PC-9 (cell line): ENCODE data around the gene PACRG. TPM values are rescaled to one million over a fixed set of nuclear protein-coding genes. Genes with fewer than 3 reads are reported as not detected.

ENCODE experiments used
- BruUV-seq: library from RNA; stranded (reverse); fragments of 400-500 nt; replicated peaks from 2 replicates; lab custom pipeline; 2021; lab: Mats Ljungman, UMichigan
- CTCF ChIA-PET: fragments of 300-600 bp; sonication (Branson Sonifier 250); formaldehyde crosslinking; loops from one replicate; lab custom pipeline; 2022; ENCODE audit warnings: antibody characterized with exemption; lab: Charles Lee
- POLR2A ChIA-PET: fragments of 300-600 bp; sonication (Branson Sonifier 250); formaldehyde crosslinking; loops from one replicate; lab custom pipeline; 2022; ENCODE audit warnings: antibody characterized with exemption; ENCODE audit not compliant: unreplicated experiment; lab: Charles Lee
- DNase-seq, 2 experiments: peaks; one replicate each; pipeline versions ENCODE4 v3.0.0 to v3.0.0-alpha.2; 2015 to 2022; ENCODE audit warnings: mixed read lengths in 1 of 2
- H2AFZ ChIP-seq: fragments of 200-600 bp; sonication (generic); 2 replicates; pipeline ENCODE4 v1.8.1; 2017; ENCODE audit warnings: antibody characterized with exemption
- H3F3A ChIP-seq: fragments of 200-600 bp; sonication (generic); 2 replicates; pipeline ENCODE4 v1.8.1; 2017; ENCODE audit warnings: antibody characterized with exemption, mild to moderate bottlenecking, low read depth; ENCODE audit not compliant: insufficient read depth
- H3K27ac ChIP-seq: fragments of 200-600 bp; sonication (generic); 2 replicates; pipeline ENCODE4 v1.6.1; 2016; ENCODE audit warnings: mixed run types
- H3K27me3 ChIP-seq: fragments of 200-600 bp; sonication (generic); 2 replicates; pipeline ENCODE4 v1.6.1; 2016; ENCODE audit warnings: low read depth, mixed run types; ENCODE audit not compliant: insufficient read depth
- H3K36me3 ChIP-seq: fragments of 200-600 bp; sonication (generic); 2 replicates; pipeline ENCODE4 v1.6.1; 2016; ENCODE audit warnings: low read depth, mixed run types
- H3K4me1 ChIP-seq: fragments of 200-600 bp; sonication (generic); replicated peaks from 2 replicates; pipeline ENCODE4 v1.6.1; 2016; ENCODE audit warnings: mixed run types; ENCODE audit not compliant: insufficient read depth
- H3K4me2 ChIP-seq: fragments of 200-600 bp; sonication (generic); 2 replicates; pipeline ENCODE4 v1.6.1; 2017; ENCODE audit warnings: mixed run types
- H3K4me3 ChIP-seq: fragments of 200-600 bp; sonication (generic); 2 replicates; pipeline ENCODE4 v1.6.1; 2016; ENCODE audit warnings: mixed run types
- H3K79me2 ChIP-seq: fragments of 200-600 bp; sonication (generic); 2 replicates; pipeline ENCODE4 v1.6.1; 2017; ENCODE audit warnings: low read depth, mixed run types
- H3K9me2 ChIP-seq: fragments of 200-600 bp; sonication (generic); 2 replicates; pipeline ENCODE4 v1.8.1; 2017; ENCODE audit warnings: mild to moderate bottlenecking; ENCODE audit not compliant: insufficient read depth
- H3K9me3 ChIP-seq: fragments of 200-600 bp; sonication (generic); 2 replicates; pipeline ENCODE4 v1.8.1; 2016; ENCODE audit warnings: low read depth; ENCODE audit not compliant: insufficient read depth
- H4K20me1 ChIP-seq: fragments of 200-600 bp; sonication (generic); 2 replicates; pipeline ENCODE4 v1.8.1; 2017; ENCODE audit not compliant: insufficient read depth
- EZH2 ChIP-seq: fragments of 200-600 bp; sonication (generic); IDR thresholded peaks from 2 replicates; pipeline ENCODE4 v1.8.0; 2017; ENCODE audit warnings: antibody characterized with exemption, low read depth
- intact Hi-C: fragments of 100-400 bp; cut with micrococcal nuclease; formaldehyde crosslinking; loops from one replicate; pipeline ENCODE4 v1.10.0; 2022; ENCODE audit not compliant: unreplicated experiment
- total RNA-seq: library from RNA; stranded (reverse); gene quantifications from 2 replicates; pipeline ENCODE4 v1.2.3, GENCODE V29; 2021
- TF ChIP-seq, protein P1 (sequence below): fragments of 200-600 bp; sonication (generic); conservative IDR thresholded peaks from 2 replicates; pipeline ENCODE4 v1.6.1; 2017; ENCODE audit warnings: mixed run types, antibody characterized with exemption, mild to moderate bottlenecking, moderate library complexity

PACRG gene
- total RNA-seq, 1 experiment from 2014 or later: not detected

DNA sequence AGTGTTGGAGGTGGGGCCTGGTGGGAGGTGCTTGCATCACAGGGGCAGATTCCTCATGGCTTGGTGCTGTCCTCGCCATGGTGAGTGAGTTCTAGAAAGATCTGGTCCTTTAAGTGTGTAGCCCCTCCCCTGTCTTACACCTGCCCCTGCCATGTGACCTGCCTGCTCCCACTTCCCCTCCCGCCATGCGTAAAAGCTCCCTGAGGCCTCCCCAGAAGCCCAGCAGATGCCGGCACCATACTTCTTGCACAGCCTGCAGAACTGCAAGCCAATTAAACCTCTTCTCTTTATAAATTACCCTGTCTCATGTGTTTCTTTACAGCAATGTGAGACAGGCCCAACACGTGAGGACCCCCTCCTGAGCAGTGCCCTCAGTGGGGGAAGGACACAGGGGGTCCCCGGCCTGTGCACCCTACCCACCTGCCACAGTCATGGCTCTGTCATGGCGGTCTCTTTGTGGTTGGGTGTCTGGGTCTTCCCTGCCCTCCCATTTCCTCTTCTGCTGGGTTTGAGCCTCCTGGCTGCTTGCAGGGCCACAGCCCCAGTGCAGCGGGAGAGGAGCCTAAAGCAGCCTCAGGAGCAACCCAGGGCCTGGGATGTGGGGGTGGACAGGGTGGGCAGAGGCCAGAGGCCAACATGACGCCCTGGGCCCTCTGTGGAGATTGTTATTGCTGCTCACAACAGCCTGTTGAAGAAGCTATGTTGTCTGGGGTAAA lies 599.5 kb downstream of the PACRG start:
- Histone ChIP-seq H3K4me3 (no peak overlapping the region), H4K20me1 (no peaks in the 10 kb centered on the region), H3K9me2 (no peaks in the 10 kb centered on the region), H3K27ac (no peak overlapping the region), H3F3A (peaks cover 17% of the 10 kb centered on the region), H3K4me2 (no peak overlapping the region), H3K36me3 (no peaks in the 10 kb centered on the region), H2AFZ (no peak overlapping the region), H3K4me1 (peaks cover 23% of the 10 kb centered on the region), H3K9me3 (no peaks in the 10 kb centered on the region), H3K79me2 (no peaks in the 10 kb centered on the region), H3K27me3 (no peaks in the 10 kb centered on the region)
- CTCF ChIA-PET: no interaction called here
- no TSS peak for BruUV-seq
- TF ChIP-seq, protein P1, sequence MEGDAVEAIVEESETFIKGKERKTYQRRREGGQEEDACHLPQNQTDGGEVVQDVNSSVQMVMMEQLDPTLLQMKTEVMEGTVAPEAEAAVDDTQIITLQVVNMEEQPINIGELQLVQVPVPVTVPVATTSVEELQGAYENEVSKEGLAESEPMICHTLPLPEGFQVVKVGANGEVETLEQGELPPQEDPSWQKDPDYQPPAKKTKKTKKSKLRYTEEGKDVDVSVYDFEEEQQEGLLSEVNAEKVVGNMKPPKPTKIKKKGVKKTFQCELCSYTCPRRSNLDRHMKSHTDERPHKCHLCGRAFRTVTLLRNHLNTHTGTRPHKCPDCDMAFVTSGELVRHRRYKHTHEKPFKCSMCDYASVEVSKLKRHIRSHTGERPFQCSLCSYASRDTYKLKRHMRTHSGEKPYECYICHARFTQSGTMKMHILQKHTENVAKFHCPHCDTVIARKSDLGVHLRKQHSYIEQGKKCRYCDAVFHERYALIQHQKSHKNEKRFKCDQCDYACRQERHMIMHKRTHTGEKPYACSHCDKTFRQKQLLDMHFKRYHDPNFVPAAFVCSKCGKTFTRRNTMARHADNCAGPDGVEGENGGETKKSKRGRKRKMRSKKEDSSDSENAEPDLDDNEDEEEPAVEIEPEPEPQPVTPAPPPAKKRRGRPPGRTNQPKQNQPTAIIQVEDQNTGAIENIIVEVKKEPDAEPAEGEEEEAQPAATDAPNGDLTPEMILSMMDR: no peak
- TF ChIP-seq EZH2: no peak
- no peak for DNase-seq
- intact Hi-C loops: no loop called here
- POLR2A ChIA-PET: no interaction called here

DNA sequence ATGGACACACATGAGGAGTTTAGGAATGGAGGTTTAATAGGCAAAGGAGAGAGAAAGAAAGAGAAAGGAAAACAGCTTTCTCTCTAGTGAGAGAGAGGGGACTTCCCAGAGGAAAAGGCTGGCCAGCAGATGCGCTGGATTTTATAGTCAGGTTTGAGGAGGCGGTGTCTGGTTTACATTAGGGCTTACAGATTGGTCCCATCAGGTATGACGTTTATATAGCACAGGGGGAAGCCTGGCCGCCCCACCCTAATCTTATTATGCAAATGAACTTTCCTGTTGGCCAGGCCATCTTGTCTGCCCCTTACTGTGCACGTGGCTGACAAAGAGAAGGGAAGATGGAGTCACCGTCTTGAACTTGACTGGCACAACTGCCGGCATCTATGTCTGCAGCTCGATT lies 600.1 kb downstream of the PACRG start:
- Histone ChIP-seq H3K27ac (no peak overlapping the region), H3K79me2 (no peaks in the 10 kb centered on the region), H3K27me3 (no peaks in the 10 kb centered on the region), H4K20me1 (no peaks in the 10 kb centered on the region), H3K4me2 (no peak overlapping the region), H2AFZ (no peak overlapping the region), H3K9me2 (no peaks in the 10 kb centered on the region), H3K9me3 (no peaks in the 10 kb centered on the region), H3F3A (peaks cover 17% of the 10 kb centered on the region), H3K36me3 (no peaks in the 10 kb centered on the region), H3K4me1 (peaks cover 23% of the 10 kb centered on the region), H3K4me3 (no peak overlapping the region)
- TF ChIP-seq, protein P1: no peak
- TF ChIP-seq EZH2: no peak
- ChIA-PET POLR2A (no interaction called here), CTCF (no interaction called here)
- no peak for DNase-seq
- BruUV-seq: no TSS peak
- intact Hi-C loops: no loop called here

DNA sequence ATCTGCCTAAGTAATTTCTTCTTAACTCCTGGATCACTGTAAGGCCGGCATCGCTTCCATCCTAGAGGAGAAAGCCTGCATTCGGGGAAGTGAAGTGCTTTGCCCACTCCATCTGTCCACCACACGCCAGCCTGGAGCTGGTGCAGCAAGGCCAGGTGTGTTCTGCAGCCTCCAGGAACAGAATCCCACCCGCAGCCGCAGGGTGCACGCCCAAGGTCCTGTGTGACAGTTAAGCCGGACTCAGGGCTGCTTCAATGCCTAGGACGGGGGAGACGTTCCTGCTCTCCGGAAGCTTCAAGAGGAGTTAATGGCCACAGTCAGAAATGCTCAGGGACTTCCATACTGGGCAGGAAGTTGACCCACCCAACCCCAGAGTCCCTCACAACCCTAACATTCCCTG lies 600.6 kb downstream of the PACRG start:
- no peak overlapping the region for H2AFZ ChIP-seq
- H3F3A ChIP-seq: peaks cover 17% of the 10 kb centered on the region
- H3K27ac ChIP-seq: no peak overlapping the region
- no peaks in the 10 kb centered on the region for H3K79me2 ChIP-seq
- no peak overlapping the region for H3K4me2 ChIP-seq
- intact Hi-C loops: no loop called here
- H3K27me3 ChIP-seq: no peaks in the 10 kb centered on the region
- no TSS peak for BruUV-seq
- POLR2A ChIA-PET: no interaction called here
- H3K4me1 ChIP-seq: peaks cover 23% of the 10 kb centered on the region
- CTCF ChIA-PET: no interaction called here
- TF ChIP-seq, protein P1: no peak
- no peak for TF ChIP-seq EZH2
- no peaks in the 10 kb centered on the region for H4K20me1 ChIP-seq
- no peak for DNase-seq
- H3K9me2 ChIP-seq: no peaks in the 10 kb centered on the region
- H3K4me3 ChIP-seq: no peak overlapping the region
- no peaks in the 10 kb centered on the region for H3K36me3 ChIP-seq
- no peaks in the 10 kb centered on the region for H3K9me3 ChIP-seq
